Cardiac muscle cell (in vitro differentiated cells and primary cell): ENCODE measurements around the gene SLC37A1. TPM values are rescaled to one million over a fixed set of nuclear protein-coding genes. Genes with fewer than 3 reads are reported as not detected.

Experiments
- DNase-seq, 2 donors: peaks; one replicate each; pipeline versions ENCODE4 v3.0.0 to v3.0.0-alpha.2; 2010 to 2017; ENCODE audit warnings: low read depth in 1 of 2, low spot score in 1 of 2
- H3K27ac ChIP-seq: fragments of 200-600 bp; sonication (generic); 2 replicates; pipeline ENCODE4 v1.5.1; 2016
- H3K27me3 ChIP-seq: fragments of 200-600 bp; sonication (generic); 2 replicates; pipeline ENCODE4 v1.6.0; 2016; ENCODE audit warnings: control low read depth
- H3K36me3 ChIP-seq: fragments of 200-600 bp; sonication (generic); 2 replicates; pipeline ENCODE4 v1.5.1; 2016; ENCODE audit warnings: control low read depth
- H3K4me1 ChIP-seq: fragments of 200-600 bp; sonication (generic); 2 replicates; pipeline ENCODE4 v1.8.1; 2017; ENCODE audit warnings: low read depth, mild to moderate bottlenecking, mixed run types
- H3K4me3 ChIP-seq: fragments of 200-600 bp; sonication (generic); 2 replicates; pipeline ENCODE4 v1.5.1; 2016; ENCODE audit warnings: mild to moderate bottlenecking
- H3K9me3 ChIP-seq: fragments of 200-600 bp; sonication (generic); 2 replicates; pipeline ENCODE4 v1.5.1; 2017; ENCODE audit warnings: low read depth, mild to moderate bottlenecking, control low read depth
- CTCF ChIP-seq: IDR thresholded peaks from 2 replicates; pipeline ENCODE4 v1.5.1; 2012; ENCODE audit warnings: low read depth, mild to moderate bottlenecking, low read length
- polyA plus RNA-seq: library from polyadenylated mRNA; unstranded; fragments of >200 nt; fragmentation: Nextera tagmentation; extraction: Ambion mirVana; gene quantifications from 2 replicates; pipeline ENCODE4 v1.2.1, GENCODE V29; 2016
- total RNA-seq: library from RNA; depleted of rRNA; stranded (reverse); fragments of >200 nt; gene quantifications from 2 replicates; pipeline ENCODE4 v1.2.3, GENCODE V29; 2016

Gene SLC37A1
- total and polyA plus RNA-seq, 2 experiments from 2014 or later: 3.5 to 8.4 TPM

- Histone ChIP-seq H3K36me3 (no peaks in the 10 kb centered on the region), H3K27ac (no peak overlapping the region), H3K27me3 (no peaks in the 10 kb centered on the region)
These were observed 28.9 kb downstream of the SLC37A1 start for GRCh38 chr21:42542596-42542995.

DNA sequence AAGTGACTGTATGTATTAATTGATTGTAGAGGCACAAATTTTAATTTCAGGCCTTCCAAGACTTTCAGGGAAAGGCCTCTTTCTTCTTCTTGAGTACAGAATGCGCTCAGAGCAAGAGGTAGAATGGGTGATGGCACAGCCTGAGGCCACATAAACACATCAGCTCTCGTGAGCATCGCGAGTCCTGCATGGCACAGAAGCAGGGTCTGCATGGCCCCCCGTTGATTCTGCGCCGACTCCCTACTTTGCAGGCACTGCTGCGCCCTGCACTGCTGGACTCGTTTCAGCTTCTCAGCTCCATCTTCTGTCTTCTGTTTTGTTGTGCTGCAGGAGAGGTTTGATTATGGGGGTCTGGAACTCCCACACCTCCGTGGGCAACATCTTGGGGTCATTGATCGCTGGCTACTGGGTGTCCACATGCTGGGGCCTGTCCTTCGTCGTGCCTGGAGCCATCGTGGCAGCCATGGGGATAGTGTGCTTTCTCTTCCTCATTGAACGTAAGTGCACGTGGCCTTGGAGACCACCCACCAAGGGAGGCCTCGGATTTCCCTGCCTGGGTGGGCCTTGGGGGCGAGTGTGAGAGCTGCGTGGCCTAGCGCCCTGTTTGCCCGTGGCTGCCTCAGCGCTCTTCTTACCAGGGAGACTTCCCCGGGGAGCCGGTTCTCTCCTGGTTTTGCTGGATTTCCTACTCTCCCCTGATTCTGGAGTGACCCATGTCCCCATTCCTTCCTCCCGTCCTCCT, 29.6 kb downstream of the SLC37A1 start:
- no peaks in the 10 kb centered on the region for H3K27me3 ChIP-seq
- no peaks in the 10 kb centered on the region for H3K36me3 ChIP-seq
- DNase-seq: no peak
- TF ChIP-seq CTCF: no peak
- H3K9me3 ChIP-seq: no peaks in the 10 kb centered on the region
- H3K27ac ChIP-seq: no peak overlapping the region
- H3K4me3 ChIP-seq: no peak overlapping the region
- H3K4me1 ChIP-seq: no peaks in the 10 kb centered on the region

More at GRCh38 chr21:42542596-42542995, 28.9 kb downstream of the SLC37A1 start:
- Histone ChIP-seq H3K4me1 (no peaks in the 10 kb centered on the region), H3K4me3 (no peak overlapping the region), H3K9me3 (no peaks in the 10 kb centered on the region)
- TF ChIP-seq CTCF: no peak
- no peak for DNase-seq

DNA sequence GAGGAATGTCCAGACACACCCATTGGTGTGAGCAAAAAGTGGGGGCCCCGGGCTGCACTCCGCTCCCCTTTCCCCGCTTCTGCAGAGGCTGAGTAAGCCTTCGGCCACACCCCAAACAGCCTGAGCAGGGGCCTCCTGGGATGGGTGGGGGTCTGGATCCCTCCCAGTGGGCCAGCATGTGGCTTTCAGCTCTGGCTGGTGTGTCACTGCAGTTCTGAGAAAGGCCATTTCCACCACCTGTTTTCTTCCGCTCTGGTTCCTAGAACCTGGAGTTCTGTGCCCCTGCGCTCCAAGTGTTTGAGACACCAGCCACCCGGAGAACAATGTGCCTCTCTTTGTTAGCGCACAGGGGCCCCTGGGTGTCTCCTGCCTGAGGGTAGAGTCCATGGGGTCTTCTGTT, 30.9 kb downstream of the SLC37A1 start:
- H3K36me3 ChIP-seq: no peaks in the 10 kb centered on the region
- H3K27ac ChIP-seq: no peak overlapping the region
- H3K4me3 ChIP-seq: no peak overlapping the region
- no peaks in the 10 kb centered on the region for H3K9me3 ChIP-seq
- no peaks in the 10 kb centered on the region for H3K27me3 ChIP-seq
- no peaks in the 10 kb centered on the region for H3K4me1 ChIP-seq
- TF ChIP-seq CTCF: no peak
- no peak for DNase-seq

GRCh38 chr21:42545317-42545716, 31.7 kb downstream of the SLC37A1 start:
- Histone ChIP-seq H3K27me3 (no peaks in the 10 kb centered on the region), H3K4me3 (no peak overlapping the region), H3K27ac (no peak overlapping the region), H3K36me3 (no peaks in the 10 kb centered on the region), H3K4me1 (no peaks in the 10 kb centered on the region), H3K9me3 (no peaks in the 10 kb centered on the region)
- no peak for TF ChIP-seq CTCF
- no peak for DNase-seq

GRCh38 chr21:42545745-42546144, 32.1 kb downstream of the SLC37A1 start:
- H3K4me1 ChIP-seq: no peaks in the 10 kb centered on the region
- H3K9me3 ChIP-seq: no peaks in the 10 kb centered on the region
- no peak overlapping the region for H3K27ac ChIP-seq
- no peak overlapping the region for H3K4me3 ChIP-seq
- no peak for DNase-seq
- H3K27me3 ChIP-seq: no peaks in the 10 kb centered on the region
- TF ChIP-seq CTCF: no peak
- H3K36me3 ChIP-seq: no peaks in the 10 kb centered on the region
